Left ventricle myocardium inferior (tissue), 1 donor: ENCODE measurements around the gene SACM1L. TPM values are rescaled to one million over a fixed set of nuclear protein-coding genes. Genes with fewer than 3 reads are reported as not detected.

ENCODE experiments used
- DNase-seq: peaks from one replicate; pipeline ENCODE4 v3.0.0-alpha.2; 2020
- H3K27ac ChIP-seq: fragments of 200-600 bp; replicated peaks from 2 replicates; pipeline ENCODE4 v1.8.0; 2021
- H3K27me3 ChIP-seq: fragments of 200-600 bp; 2 replicates; pipeline ENCODE4 v1.8.0; 2021; ENCODE audit warnings: low read depth
- H3K36me3 ChIP-seq: fragments of 200-600 bp; 2 replicates; pipeline ENCODE4 v1.8.0; 2021
- H3K4me1 ChIP-seq: fragments of 200-600 bp; 2 replicates; pipeline ENCODE4 v1.8.0; 2021
- H3K4me3 ChIP-seq: fragments of 200-600 bp; 2 replicates; pipeline ENCODE4 v1.8.0; 2021; ENCODE audit warnings: mild to moderate bottlenecking, moderate library complexity
- H3K9me3 ChIP-seq: fragments of 200-600 bp; replicated peaks from 2 replicates; pipeline ENCODE4 v1.8.0; 2021
- CTCF ChIP-seq: fragments of 200-600 bp; IDR thresholded peaks from 2 replicates; pipeline ENCODE4 v1.8.0; 2021; ENCODE audit warnings: antibody characterized with exemption, mild to moderate bottlenecking, borderline replicate concordance
- intact Hi-C: fragments of 100-400 bp; cut with micrococcal nuclease; formaldehyde crosslinking; loops from one replicate; pipeline ENCODE4 v1.11.0; 2022
- total RNA-seq: library from RNA; stranded (reverse); fragmentation: NEBNext Ultra II Directional; extraction: Animal tissue kit (Norgen Biotek cat#: 25700); gene quantifications from one replicate; pipeline ENCODE4 v1.2.1, GENCODE V29; 2021
- donor health status: DM: no; HTN: yes; CAD: no; lungs with severe emphysema.

Gene SACM1L
- total RNA-seq, 1 donor from 2014 or later = 20.9 TPM

DNA sequence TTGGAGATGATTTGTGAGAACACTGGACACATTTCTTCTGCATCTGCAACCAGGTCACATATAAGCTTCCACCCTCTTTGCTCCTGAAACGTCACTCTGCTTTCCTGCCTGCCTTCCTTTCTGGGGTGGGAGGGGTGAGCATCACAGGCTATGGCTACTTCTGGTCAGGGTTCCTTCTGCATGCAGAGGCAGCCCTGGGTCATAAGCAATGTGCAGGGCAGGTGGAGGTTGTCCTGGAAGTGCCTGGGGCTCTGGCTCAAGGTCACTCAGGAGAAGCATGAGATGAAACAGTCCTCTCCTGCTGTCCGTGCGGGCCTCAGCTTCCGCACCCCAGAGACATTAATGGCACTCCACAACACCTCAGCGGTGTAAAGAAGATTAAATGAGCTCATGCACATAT is 92.1 kb downstream of the SACM1L start:
- no peak for DNase-seq
- Histone ChIP-seq H3K4me1 (no peaks in the 10 kb centered on the region), H3K27ac (no peak overlapping the region), H3K36me3 (no peaks in the 10 kb centered on the region), H3K4me3 (no peak overlapping the region), H3K27me3 (no peaks in the 10 kb centered on the region), H3K9me3 (peaks cover 9% of the 10 kb centered on the region)
- intact Hi-C loops = no loop called here
- TF ChIP-seq CTCF = no peak

- no peak overlapping the region for H3K27ac ChIP-seq
- H3K9me3 ChIP-seq = peaks cover 9% of the 10 kb centered on the region
- DNase-seq = no peak
- no peak for TF ChIP-seq CTCF
- no peak overlapping the region for H3K4me3 ChIP-seq
- no peaks in the 10 kb centered on the region for H3K36me3 ChIP-seq
- H3K4me1 ChIP-seq = no peaks in the 10 kb centered on the region
- no peaks in the 10 kb centered on the region for H3K27me3 ChIP-seq
- intact Hi-C loops = no loop called here
Measured at GRCh38 chr3:45781841-45782240, 92.6 kb downstream of the SACM1L start.

- Histone ChIP-seq H3K4me3 (no peak overlapping the region), H3K36me3 (no peaks in the 10 kb centered on the region), H3K27me3 (no peaks in the 10 kb centered on the region), H3K9me3 (peaks cover 9% of the 10 kb centered on the region), H3K27ac (no peak overlapping the region), H3K4me1 (no peaks in the 10 kb centered on the region)
- intact Hi-C loops = no loop called here
- no peak for DNase-seq
- no peak for TF ChIP-seq CTCF
Measured at GRCh38 chr3:45782381-45782780, 93.2 kb downstream of the SACM1L start.

DNA sequence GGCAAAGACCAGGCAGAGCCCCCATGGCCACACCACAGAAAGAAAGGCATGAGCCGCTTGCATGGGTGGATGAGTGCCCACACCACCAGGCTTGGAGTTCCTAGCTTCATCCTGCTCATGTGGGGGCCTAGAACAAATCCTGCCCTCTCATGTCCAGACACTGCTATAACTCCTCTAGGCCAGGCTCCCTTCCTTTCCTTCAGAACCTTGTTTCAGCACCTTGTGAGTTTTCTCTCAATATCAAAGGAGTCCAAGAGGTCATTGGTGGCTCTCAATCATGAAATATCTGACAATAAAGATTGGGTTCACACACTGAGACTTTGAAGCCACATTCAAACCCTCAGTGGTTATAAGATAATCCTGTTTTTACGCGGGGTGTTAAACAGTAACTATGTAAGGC is 94.5 kb downstream of the SACM1L start:
- Histone ChIP-seq H3K27ac (no peak overlapping the region), H3K9me3 (peaks cover 19% of the 10 kb centered on the region), H3K4me1 (no peaks in the 10 kb centered on the region), H3K27me3 (no peaks in the 10 kb centered on the region), H3K4me3 (no peak overlapping the region), H3K36me3 (no peaks in the 10 kb centered on the region)
- DNase-seq = no peak
- no peak for TF ChIP-seq CTCF
- intact Hi-C loops = no loop called here

- Histone ChIP-seq H3K27me3 (no peaks in the 10 kb centered on the region), H3K9me3 (peaks cover 39% of the 10 kb centered on the region), H3K4me3 (no peak overlapping the region), H3K27ac (no peak overlapping the region), H3K4me1 (no peaks in the 10 kb centered on the region), H3K36me3 (no peaks in the 10 kb centered on the region)
- TF ChIP-seq CTCF = no peak
- no peak for DNase-seq
- intact Hi-C loops = no loop called here
Measured at GRCh38 chr3:45785605-45786150, 96.5 kb downstream of the SACM1L start.
